HG03108 (cell line): Measurements from ENCODE around the gene CARTPT.

Experiments used
- ATAC-seq: cut with Tn5 transposase; IDR thresholded peaks from one replicate; pipeline ENCODE4 v1.9.1; 2021; ENCODE audit warnings: moderate library complexity; ENCODE audit not compliant: unreplicated experiment

The CARTPT gene

GRCh38 chr5:71737931-71738539, 19.0 kb downstream of the CARTPT start:
- ATAC-seq, result no peak

DNA sequence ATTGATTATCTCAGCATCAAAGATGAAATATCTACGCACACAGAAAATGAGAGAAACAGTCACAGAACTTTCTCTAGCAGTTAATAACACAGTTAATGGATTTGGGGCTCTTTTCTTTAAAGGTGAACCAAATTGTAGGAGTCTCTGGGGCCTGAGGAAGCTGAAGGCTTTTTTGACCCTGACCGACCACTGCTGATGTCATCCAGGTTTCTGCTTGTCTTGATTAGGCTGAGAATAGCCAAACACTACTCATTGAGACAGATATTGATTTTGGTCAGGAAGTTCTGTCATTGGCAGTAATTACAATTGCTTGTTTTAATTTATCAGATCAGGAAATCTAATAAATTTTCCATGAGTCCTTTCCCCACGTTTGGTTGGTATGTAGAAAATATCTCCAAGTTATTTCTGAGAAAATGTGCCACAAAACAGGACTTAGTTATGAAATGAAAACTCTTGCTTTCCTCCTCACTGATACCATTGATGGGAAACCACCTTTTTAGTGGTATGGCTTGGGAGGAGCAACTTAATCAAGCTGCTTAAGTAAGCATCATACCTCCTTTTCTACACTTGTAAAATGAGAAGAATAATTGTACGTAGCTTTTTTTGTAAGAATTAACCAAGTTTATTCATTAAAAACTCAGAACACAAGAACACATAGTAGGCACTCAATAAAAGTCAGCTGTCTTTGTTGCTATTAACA, 19.7 kb downstream of the CARTPT start:
- no peak for ATAC-seq

- ATAC-seq, result peak; percentile 91
Observed at GRCh38 chr5:71740015-71740753, 21.1 kb downstream of the CARTPT start.

- no peak for ATAC-seq
Observed at GRCh38 chr5:71743155-71743554, 24.1 kb downstream of the CARTPT start.

DNA sequence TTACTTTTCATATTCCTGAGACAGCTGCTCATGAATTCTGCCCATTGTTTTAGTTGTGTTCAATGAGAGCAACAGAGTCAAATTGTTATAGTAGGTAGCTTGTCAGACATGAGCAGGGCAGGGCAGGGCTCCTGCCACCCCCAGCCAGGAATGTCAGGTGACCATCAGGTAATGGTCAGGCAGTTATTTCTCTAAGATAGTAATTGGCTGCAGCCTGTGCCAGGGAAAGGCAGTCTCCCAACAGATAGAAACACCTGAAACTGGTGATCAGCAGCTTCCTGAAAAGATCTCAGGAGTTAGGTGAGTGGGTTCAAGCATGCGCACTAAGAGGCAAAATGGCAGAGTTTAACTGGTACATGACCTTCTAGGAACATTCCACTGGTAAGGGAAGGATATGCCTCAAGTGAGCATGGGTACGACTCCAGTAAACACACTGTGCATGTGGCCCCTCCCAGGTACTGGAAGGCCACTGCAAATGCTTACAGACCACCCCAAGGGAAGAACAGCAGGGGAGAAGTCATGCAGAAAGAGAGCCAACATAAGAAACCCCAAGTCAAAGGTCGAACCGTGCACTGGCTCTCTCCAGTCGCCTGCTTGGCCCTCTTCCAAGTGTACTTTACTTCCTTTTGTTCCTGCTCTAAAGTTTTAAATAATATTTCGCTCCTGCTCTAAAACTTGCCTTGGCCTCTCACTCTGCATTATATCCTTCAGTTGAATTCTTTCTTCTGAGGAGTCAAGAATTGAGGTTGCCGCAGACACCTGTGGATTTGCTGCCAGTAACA, 25.1 kb downstream of the CARTPT start:
- no peak for ATAC-seq

- ATAC-seq, result no peak
Observed at GRCh38 chr5:71747182-71747581, 28.1 kb downstream of the CARTPT start.

DNA sequence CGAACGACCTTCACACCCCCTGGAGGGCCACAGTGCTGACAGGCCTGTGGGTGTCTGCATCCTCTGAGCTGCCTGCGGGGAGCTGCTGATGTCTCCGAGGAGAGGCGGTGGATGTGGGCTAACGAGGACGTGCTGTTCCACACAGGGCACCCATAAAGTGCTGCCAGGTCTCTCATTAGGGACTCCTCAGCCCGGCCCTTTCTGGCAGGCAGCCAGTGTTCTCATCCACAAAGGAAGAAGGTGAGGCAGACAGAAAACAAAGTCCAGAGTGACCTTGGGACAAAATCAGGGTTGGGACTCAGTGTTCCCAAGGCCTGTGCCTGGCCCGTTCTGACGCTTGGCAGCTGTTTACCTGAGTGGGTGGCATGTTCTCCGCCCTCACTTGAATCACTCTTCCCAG, 29.3 kb downstream of the CARTPT start:
- ATAC-seq, result no peak

DNA sequence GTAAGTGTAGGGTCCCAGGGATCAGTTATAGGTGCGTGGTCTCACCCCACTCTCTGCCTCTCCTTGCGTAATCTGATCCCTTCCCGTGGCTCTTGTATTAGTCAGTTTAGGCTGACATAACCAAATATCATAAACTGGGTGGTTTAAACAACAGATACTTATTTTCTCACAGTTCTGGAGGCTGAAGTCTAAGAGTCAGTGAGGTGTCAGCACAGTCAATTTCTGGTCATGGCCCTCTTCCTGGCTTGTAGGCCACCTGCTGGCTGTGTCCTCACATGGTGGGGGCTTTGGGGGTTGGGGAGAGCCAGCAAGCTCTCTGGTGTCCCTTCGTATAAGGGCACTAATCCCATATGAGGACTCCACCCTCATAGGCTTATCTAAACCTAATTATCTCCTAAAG, 32.3 kb downstream of the CARTPT start:
- ATAC-seq, result no peak

- no peak for ATAC-seq
Observed at GRCh38 chr5:71752441-71753190, 33.5 kb downstream of the CARTPT start.

DNA sequence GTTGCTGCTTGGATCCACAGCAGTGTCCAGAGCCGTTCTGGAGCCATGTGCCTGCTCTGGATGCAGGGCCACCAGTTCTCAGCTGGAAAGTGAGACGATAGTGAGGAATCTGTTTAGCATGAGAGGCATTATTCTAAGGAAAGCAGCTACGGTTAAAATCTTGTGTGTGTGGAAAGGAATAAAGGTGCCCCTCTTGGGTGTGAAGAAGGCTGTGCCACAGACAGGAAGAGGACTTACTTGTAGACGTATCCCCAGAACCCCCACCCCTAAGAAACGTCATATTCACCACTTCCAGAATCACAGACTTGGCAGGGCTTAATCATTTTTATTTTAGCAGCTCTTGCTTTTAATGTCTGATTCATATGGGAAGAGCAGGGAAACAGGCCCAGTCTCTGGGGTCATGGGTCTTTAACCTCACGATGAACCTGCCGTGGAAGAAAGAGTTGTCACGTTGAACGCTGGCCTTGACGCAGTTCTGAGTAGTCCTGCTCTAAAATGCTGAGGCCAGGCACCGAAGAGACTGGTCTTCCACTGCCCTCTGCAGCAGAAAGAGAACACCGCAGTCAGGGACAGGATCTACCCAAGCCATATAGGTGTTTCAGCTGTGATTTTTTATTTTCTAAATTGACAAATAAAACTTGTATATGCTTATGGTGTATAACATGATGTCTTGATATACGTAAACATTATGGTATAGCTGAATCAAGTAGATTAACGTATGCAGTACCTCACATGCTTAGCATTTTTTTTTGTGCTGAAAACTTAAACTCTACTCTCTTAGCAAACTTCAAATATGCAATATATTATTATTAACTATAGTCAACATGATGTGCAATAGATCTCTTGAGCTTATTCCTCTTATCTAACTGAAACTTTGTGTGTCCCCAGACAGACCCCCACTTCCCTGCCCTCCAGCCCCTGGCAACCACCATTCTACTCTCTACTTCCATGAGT, 38.8 kb downstream of the CARTPT start:
- peak; percentile 80 for ATAC-seq

DNA sequence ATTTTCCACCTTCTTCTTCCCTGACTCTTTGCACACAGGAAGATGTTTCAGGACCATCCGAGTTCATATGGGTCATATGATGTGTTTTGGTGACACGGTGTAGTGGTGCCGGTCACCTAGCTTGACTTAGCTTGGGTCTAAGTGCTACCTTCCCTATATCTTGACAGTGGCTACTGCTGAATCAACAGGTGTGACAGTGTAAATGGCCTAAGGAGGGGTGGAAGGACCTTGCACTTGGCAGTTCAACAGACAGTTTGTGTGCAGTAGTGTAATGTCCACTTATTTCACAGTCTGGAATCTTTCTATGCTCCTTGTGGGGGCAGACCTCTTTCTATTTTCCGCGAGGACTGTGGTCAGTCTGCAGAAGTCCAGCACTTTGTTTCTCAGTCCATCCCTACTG, 43.8 kb downstream of the CARTPT start:
- ATAC-seq, result no peak

DNA sequence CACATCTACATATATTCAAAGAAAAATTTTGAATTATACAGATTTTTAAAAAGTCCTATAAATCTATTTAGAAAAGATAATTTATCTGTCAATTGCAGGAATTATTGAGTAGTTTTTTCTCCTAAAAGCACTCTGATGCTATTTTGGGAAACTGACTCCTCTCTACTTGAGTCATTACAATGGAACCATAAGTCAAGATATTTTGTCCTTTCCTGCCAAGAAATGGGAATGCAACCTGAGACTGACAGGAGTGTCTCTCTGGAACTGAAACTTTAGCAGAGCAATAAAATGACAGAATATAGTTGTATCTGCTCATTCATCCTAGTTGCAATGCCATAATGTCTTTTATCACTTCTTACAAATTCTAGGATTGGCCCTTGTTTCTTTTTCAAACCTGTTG, 48.6 kb downstream of the CARTPT start:
- ATAC-seq, result no peak

GRCh38 chr5:71769287-71769686, 50.2 kb downstream of the CARTPT start:
- ATAC-seq, result no peak

DNA sequence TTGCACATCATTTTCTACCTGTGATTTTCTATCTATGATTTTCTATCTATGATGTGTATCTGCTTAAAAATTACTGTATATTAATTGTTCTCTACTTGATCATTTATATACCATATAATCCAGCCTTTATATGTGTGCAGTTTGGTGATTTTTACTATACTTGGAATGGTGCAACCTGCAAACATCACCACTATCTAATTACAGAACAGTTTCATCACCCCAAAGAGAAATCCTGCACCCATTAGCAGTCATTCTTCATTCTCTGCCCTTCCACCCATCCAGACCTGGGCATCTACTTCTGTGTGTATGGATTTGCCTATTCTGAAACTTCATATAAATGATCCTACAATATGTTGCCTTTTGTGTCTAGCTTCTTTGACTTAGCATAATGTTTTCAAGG, 51.3 kb downstream of the CARTPT start:
- no peak for ATAC-seq
